WTC11 (cell line): Measurements from ENCODE around the gene RAB3GAP1. TPM values are rescaled to one million over a fixed set of nuclear protein-coding genes. Genes with fewer than 3 reads are reported as not detected.

Experiments used
- ATAC-seq: fragments of 200-7000 bp; cut with Tn5 transposase; 2 replicates; pipeline ENCODE4 v1.10.0; 2021; ENCODE audit warnings: mild to moderate bottlenecking, moderate library complexity
- CTCF ChIA-PET: fragments of 300-600 bp; sonication (Branson Sonifier 250); formaldehyde crosslinking; loops from one replicate; lab custom pipeline; 2021; ENCODE audit warnings: antibody characterized with exemption; lab: Charles Lee
- POLR2A ChIA-PET: fragments of 350-600 bp; sonication (Branson Sonifier 250); formaldehyde crosslinking; loops from one replicate; lab custom pipeline; 2021; ENCODE audit warnings: antibody characterized with exemption; lab: Charles Lee
- DNase-seq: peaks from one replicate; pipeline ENCODE4 v3.0.0; 2021; ENCODE audit warnings: low spot score
- H3K27ac Mint-ChIP-seq: 2 replicates; pipeline ENCODE4 v1.8.0; 2021; ENCODE audit warnings: mixed read lengths
- H3K27me3 Mint-ChIP-seq: 2 replicates; pipeline ENCODE4 v1.8.0; 2021; ENCODE audit warnings: low read depth, mild to moderate bottlenecking, moderate library complexity, mixed read lengths
- H3K36me3 Mint-ChIP-seq: 2 replicates; pipeline ENCODE4 v1.8.0; 2021; ENCODE audit warnings: mixed read lengths
- H3K4me1 Mint-ChIP-seq: 2 replicates; pipeline ENCODE4 v1.8.0; 2022; ENCODE audit warnings: mixed read lengths
- H3K4me3 Mint-ChIP-seq: 2 replicates; pipeline ENCODE4 v1.8.0; 2021; ENCODE audit warnings: mild to moderate bottlenecking, moderate library complexity, mixed read lengths
- H3K9me3 Mint-ChIP-seq: 2 replicates; pipeline ENCODE4 v1.8.0; 2021; ENCODE audit warnings: mixed read lengths
- AFF4 ChIP-seq: sonication (generic); formaldehyde crosslinking; IDR thresholded peaks from 2 replicates; pipeline ENCODE4 v1.8.1; 2023; ENCODE audit warnings: mild to moderate bottlenecking, missing genetic modification reagents, borderline replicate concordance
- CBFB ChIP-seq: sonication (generic); formaldehyde crosslinking; IDR thresholded peaks from 2 replicates; pipeline ENCODE4 v1.8.1; 2022; ENCODE audit warnings: mild to moderate bottlenecking, low read depth, missing genetic modification reagents
- E2F1 ChIP-seq: sonication (generic); formaldehyde crosslinking; IDR thresholded peaks from 2 replicates; pipeline ENCODE4 v1.8.0; 2022; ENCODE audit warnings: mild to moderate bottlenecking, missing genetic modification reagents
- EMX1 ChIP-seq: fragments of 250-450 bp; sonication (Bioruptor Pico); IDR thresholded peaks from 2 replicates; pipeline ENCODE4 v1.8.0; 2021; ENCODE audit warnings: mild to moderate bottlenecking
- FOXJ3 ChIP-seq: sonication (generic); formaldehyde crosslinking; IDR thresholded peaks from 2 replicates; pipeline ENCODE4 v1.9.0; 2021; ENCODE audit warnings: missing genetic modification reagents, mild to moderate bottlenecking, borderline replicate concordance
- FOXP1 ChIP-seq: sonication (generic); formaldehyde crosslinking; IDR thresholded peaks from 2 replicates; pipeline ENCODE4 v1.8.0; 2022; ENCODE audit warnings: missing genetic modification reagents, mild to moderate bottlenecking, moderate library complexity, borderline replicate concordance
- GABPB1 ChIP-seq: sonication (generic); formaldehyde crosslinking; IDR thresholded peaks from 2 replicates; pipeline ENCODE4 v1.8.1; 2023; ENCODE audit warnings: mild to moderate bottlenecking, missing genetic modification reagents
- HMGA2 ChIP-seq: fragments of 250-450 bp; sonication (Bioruptor Pico); IDR thresholded peaks from 2 replicates; pipeline ENCODE4 v1.4.0; 2021; ENCODE audit warnings: mild to moderate bottlenecking, moderate library complexity
- IRF1 ChIP-seq: sonication (generic); formaldehyde crosslinking; IDR thresholded peaks from 2 replicates; pipeline ENCODE4 v1.8.0; 2023; ENCODE audit warnings: missing genetic modification reagents
- NFYB ChIP-seq: sonication (generic); formaldehyde crosslinking; conservative IDR thresholded peaks from 2 replicates; pipeline ENCODE4 v1.8.0; 2022; ENCODE audit warnings: low read depth, missing genetic modification reagents
- NR2C2 ChIP-seq: sonication (generic); formaldehyde crosslinking; IDR thresholded peaks from 2 replicates; pipeline ENCODE4 v1.8.0; 2022; ENCODE audit warnings: mild to moderate bottlenecking, missing genetic modification reagents
- SP1 ChIP-seq: sonication (generic); formaldehyde crosslinking; conservative IDR thresholded peaks from 2 replicates; pipeline ENCODE4 v1.8.1; 2022; ENCODE audit warnings: missing genetic modification reagents
- TP53 ChIP-seq: sonication (generic); formaldehyde crosslinking; IDR thresholded peaks from 2 replicates; pipeline ENCODE4 v1.8.1; 2023; ENCODE audit warnings: mild to moderate bottlenecking, missing genetic modification reagents
- USF2 ChIP-seq: sonication (generic); formaldehyde crosslinking; IDR thresholded peaks from 2 replicates; pipeline ENCODE4 v1.8.1; 2023; ENCODE audit warnings: mild to moderate bottlenecking, missing genetic modification reagents, moderate library complexity
- ZBTB43 ChIP-seq: sonication (generic); formaldehyde crosslinking; IDR thresholded peaks from 2 replicates; pipeline ENCODE4 v1.8.1; 2023; ENCODE audit warnings: mild to moderate bottlenecking, missing genetic modification reagents
- ZNF219 ChIP-seq: sonication (generic); formaldehyde crosslinking; IDR thresholded peaks from 2 replicates; pipeline ENCODE4 v1.8.0; 2023; ENCODE audit warnings: missing genetic modification reagents, mild to moderate bottlenecking, borderline replicate concordance
- ZNF512 ChIP-seq: sonication (generic); formaldehyde crosslinking; IDR thresholded peaks from 2 replicates; pipeline ENCODE4 v1.8.1; 2022; ENCODE audit warnings: missing genetic modification reagents, borderline replicate concordance
- ZNF671 ChIP-seq: fragments of 250-450 bp; sonication (Bioruptor Pico); IDR thresholded peaks from 2 replicates; pipeline ENCODE4 v1.8.0; 2021; ENCODE audit warnings: mild to moderate bottlenecking
- ZSCAN18 ChIP-seq: fragments of 250-450 bp; sonication (Bioruptor Pico); IDR thresholded peaks from 2 replicates; pipeline ENCODE4 v2.1.2; 2022; ENCODE audit warnings: mild to moderate bottlenecking, moderate library complexity
- total RNA-seq: library from RNA; stranded (reverse); gene quantifications from 3 replicates; pipeline ENCODE4 v1.2.3, GENCODE V29; 2021

RAB3GAP1 gene
- total RNA-seq, 1 experiment from 2014 or later = 27.6 TPM

GRCh38 chr2:135072125-135072997 is 20.3 kb downstream of the RAB3GAP1 start:
- no peak overlapping the region for H3K27ac Mint-ChIP-seq
- TF ChIP-seq TP53 (CRISPR knock-in tag) (no peak), IRF1 (CRISPR knock-in tag) (no peak), AFF4 (CRISPR knock-in tag) (no peak), FOXJ3 (CRISPR knock-in tag) (no peak), GABPB1 (no peak), ZNF512 (CRISPR knock-in tag) (no peak), ZSCAN18 (no peak), SP1 (no peak)
- no peak overlapping the region for H3K4me3 Mint-ChIP-seq
- ChIA-PET POLR2A (no interaction called here), CTCF (no interaction called here)
- peaks cover 68% of the 10 kb centered on the region for H3K9me3 Mint-ChIP-seq
- no peaks in the 10 kb centered on the region for H3K27me3 Mint-ChIP-seq
- ATAC-seq = no peak
- no peak for DNase-seq
- peaks cover 79% of the 10 kb centered on the region for H3K36me3 Mint-ChIP-seq
- H3K4me1 Mint-ChIP-seq = no peaks in the 10 kb centered on the region

- DNase-seq (no peak), ATAC-seq (no peak)
- ChIA-PET CTCF (no interaction called here), POLR2A (no interaction called here)
- H3K27ac Mint-ChIP-seq = no peak overlapping the region
- H3K27me3 Mint-ChIP-seq = no peaks in the 10 kb centered on the region
- peaks cover 79% of the 10 kb centered on the region for H3K36me3 Mint-ChIP-seq
- no peaks in the 10 kb centered on the region for H3K4me1 Mint-ChIP-seq
- no peak overlapping the region for H3K4me3 Mint-ChIP-seq
- peaks cover 69% of the 10 kb centered on the region for H3K9me3 Mint-ChIP-seq
- no peak for TF ChIP-seq USF2 (CRISPR knock-in tag)
- no peak for TF ChIP-seq NFYB (CRISPR knock-in tag)
- TF ChIP-seq ZNF671 (CRISPR knock-in tag) = no peak
- TF ChIP-seq E2F1 (CRISPR knock-in tag) = no peak
- TF ChIP-seq ZNF512 (CRISPR knock-in tag) = no peak
- TF ChIP-seq FOXP1 (CRISPR knock-in tag) = no peak
- no peak for TF ChIP-seq EMX1 (CRISPR knock-in tag)
- no peak for TF ChIP-seq CBFB (CRISPR knock-in tag)
- TF ChIP-seq HMGA2 (CRISPR knock-in tag) = no peak
- TF ChIP-seq ZNF219 = no peak
- TF ChIP-seq NR2C2 (CRISPR knock-in tag) = no peak
- no peak for TF ChIP-seq ZBTB43 (CRISPR knock-in tag)
These were observed 22.1 kb downstream of the RAB3GAP1 start for GRCh38 chr2:135074216-135074615.
